Measurements from ENCODE around the gene MAFG.

DNA sequence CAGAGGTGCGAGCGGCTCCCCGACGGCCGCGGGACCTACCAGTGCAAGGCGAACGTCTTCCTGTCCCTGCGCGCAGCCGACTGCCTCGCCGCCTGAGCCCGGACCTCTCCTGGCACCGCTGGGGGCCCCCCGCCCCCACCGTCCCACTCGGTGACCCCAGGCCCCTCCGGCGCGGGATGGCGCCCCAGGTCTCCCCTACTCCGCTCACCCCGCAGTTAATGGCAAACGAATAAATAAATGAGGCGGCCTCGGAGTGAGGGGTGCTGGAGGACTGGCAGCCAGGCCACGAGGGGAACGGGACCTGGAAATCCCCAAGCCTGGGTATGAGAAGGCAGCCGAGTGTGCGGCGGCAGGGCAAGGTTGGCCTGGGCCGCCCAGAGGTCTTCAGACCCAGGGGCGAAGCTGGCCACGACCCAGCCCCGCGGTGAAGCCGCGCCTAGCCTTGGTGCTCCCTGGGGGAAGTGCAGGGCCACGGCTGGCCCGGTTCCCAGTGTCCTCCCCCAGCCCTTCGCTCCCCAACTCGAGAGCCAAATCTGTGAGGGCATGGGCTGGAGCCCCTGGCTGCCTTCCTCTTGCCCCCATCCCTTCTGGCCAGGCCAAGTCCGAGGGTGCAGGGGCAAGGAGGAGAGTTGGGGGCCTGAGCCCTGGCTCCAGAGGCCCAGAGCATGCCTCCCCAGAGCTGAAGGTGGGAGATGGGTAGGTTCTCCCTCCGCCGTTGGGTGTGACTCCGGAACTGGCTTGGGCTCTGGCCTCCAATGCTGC lies 24.7 kb downstream of the MAFG start:
- TF ChIP-seq GATA3 (IDR thresholded peaks at IDR 0.05; ENCODE audit: low read depth, low read length) (no peak), GATA2 (IDR thresholded peaks at IDR 0.05; ENCODE audit: low read depth, low read length) (no peak)
